SH-SY5Y (cell line): ENCODE measurements around the gene ODF2.

Experiments used
- GATA2 ChIP-seq: IDR thresholded peaks from 2 replicates; pipeline ENCODE4 v1.6.1; 2011; ENCODE audit warnings: mild to moderate bottlenecking, low read depth, low read length
- GATA3 ChIP-seq: IDR thresholded peaks from 2 replicates; pipeline ENCODE4 v1.6.1; 2011; ENCODE audit warnings: low read depth, mild to moderate bottlenecking, low read length, moderate library complexity

Gene ODF2

DNA sequence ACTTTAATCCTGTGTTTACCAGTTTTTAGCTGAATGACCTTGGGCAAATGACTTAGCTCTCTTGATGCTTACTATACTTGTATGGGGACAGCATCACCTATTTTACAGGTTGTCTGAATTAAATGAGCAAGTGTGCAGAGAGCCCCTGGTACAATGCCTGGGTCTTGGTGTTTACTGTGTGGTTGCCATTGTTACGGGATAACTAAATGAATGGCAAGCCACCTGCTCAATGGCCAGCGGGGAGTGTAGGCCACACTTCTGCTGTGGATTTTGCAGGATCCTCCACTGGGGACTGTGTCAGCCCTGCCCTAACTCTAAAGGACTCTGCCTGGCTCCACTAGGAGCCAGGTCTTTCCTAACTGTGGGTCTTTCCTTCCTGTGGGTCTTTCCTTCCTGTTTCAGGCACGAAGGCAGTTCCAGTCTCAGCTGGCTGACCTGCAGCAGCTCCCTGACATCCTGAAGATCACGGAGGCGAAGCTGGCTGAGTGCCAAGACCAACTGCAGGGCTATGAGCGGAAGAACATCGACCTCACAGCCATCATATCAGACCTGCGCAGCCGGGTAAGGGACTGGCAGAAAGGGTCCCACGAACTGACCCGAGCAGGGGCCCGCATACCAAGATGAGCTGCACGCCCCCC is 38.4 kb downstream of the ODF2 start:
- TF ChIP-seq GATA2 (no peak), GATA3 (no peak)

GRCh38 chr9:128494746-128495129 is 38.9 kb downstream of the ODF2 start:
- TF ChIP-seq GATA2 (no peak), GATA3 (no peak)

DNA sequence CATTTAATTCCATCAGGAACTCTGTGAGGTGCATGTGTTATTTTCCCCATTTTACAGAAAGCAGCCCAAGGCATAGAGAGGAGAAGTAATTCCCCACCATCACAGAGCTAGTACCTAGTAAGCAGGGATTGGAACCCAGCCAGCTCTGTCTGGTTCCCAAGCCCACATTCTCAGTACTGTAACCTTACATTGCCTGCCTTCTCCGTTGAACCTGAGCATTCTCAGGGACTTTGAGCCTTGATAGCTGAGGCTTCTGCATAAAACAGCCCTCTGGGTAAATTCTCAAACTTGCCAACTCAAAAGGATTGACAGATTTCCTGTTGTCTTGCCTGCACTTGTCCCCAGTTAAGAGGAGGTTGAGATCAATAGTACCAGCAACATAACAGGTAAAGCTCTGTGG is 39.5 kb downstream of the ODF2 start:
- TF ChIP-seq GATA3: no peak
- TF ChIP-seq GATA2: no peak

DNA sequence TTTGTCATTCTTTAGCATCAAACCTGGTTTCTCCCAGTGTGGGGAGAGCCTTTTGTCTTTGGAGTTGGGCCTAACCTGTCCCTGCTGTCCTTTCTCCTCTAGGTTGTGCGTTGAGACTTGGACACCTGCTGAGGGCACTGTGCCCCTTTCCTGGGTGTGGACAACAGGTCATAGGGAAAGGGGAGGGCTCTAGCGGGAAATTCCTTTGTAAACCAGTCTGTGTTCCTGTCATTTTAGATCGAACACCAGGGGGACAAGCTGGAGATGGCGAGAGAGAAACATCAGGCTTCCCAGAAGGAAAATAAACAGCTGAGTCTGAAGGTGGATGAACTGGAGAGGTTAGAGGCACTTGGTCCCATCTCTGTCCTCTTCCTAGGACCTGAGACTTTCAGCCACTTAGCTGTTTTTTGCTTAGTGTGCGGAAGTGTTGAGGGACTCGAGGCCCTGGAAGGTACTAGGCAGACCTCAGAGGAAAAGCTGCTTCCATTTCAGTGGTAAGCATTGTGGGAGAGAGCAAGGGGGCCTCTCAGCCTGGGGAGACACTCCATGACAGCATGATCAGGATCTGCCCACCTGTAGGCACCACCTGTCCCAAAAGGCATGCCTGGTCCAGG is 40.1 kb downstream of the ODF2 start:
- TF ChIP-seq GATA2 (no peak), GATA3 (no peak)

- no peak for TF ChIP-seq GATA2
- TF ChIP-seq GATA3: no peak
Observed at GRCh38 chr9:128497824-128498610, 42.2 kb downstream of the ODF2 start.

DNA sequence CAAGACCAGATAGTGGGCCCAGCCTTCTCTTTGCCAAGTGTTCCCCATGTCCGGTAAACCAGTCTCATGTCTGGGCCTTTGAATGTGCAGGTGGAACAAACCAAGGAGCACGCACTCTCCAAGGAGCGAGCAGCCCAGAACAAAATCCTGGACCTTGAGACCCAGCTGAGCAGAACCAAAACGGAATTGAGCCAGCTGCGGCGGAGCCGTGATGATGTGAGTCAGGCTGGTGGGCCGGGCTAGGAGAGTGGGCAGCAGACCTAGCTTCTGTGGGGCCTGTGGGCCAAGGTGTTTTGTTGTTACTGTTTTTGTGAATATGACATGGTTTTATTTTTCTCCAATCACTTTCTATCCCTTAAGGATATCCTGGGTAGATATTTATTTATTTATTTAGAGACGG is 43.1 kb downstream of the ODF2 start:
- TF ChIP-seq GATA3: no peak
- TF ChIP-seq GATA2: no peak

DNA sequence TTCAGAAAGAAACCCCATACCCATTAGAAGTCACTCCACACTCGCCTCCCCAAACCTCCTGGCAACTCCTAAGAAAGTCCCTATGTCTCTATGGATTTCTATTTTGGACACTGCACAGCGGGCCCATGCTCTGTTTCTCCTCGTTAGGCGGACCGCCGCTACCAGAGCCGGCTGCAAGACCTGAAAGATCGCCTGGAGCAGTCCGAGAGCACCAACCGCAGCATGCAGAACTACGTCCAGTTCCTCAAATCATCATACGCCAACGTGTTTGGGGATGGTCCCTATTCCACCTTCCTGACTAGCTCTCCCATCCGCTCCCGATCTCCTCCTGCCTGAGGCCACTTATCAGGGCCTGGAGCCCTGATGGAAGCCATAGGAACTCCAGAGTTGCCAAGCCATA is 44.1 kb downstream of the ODF2 start:
- TF ChIP-seq GATA3: no peak
- TF ChIP-seq GATA2: no peak

DNA sequence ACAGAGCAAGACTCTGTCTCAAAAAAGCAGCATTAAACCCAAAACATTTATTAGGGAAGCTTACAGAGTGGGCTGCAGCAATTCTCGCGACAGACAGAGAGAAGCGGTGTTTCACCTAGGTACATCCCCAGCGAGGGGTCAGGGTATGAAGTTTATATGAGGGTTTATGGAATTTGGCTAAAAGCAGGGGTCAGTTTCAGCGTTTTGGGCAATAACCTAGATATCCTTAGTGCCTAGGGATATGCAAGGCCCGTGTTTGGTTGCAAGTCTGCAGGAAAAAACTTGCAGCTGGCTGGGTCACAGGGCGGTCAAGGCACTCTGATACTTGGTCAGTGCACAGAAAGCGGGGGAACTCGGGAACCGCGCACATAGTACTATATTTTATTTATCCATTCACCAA is 48.1 kb downstream of the ODF2 start:
- TF ChIP-seq GATA2 (no peak), GATA3 (no peak)

DNA sequence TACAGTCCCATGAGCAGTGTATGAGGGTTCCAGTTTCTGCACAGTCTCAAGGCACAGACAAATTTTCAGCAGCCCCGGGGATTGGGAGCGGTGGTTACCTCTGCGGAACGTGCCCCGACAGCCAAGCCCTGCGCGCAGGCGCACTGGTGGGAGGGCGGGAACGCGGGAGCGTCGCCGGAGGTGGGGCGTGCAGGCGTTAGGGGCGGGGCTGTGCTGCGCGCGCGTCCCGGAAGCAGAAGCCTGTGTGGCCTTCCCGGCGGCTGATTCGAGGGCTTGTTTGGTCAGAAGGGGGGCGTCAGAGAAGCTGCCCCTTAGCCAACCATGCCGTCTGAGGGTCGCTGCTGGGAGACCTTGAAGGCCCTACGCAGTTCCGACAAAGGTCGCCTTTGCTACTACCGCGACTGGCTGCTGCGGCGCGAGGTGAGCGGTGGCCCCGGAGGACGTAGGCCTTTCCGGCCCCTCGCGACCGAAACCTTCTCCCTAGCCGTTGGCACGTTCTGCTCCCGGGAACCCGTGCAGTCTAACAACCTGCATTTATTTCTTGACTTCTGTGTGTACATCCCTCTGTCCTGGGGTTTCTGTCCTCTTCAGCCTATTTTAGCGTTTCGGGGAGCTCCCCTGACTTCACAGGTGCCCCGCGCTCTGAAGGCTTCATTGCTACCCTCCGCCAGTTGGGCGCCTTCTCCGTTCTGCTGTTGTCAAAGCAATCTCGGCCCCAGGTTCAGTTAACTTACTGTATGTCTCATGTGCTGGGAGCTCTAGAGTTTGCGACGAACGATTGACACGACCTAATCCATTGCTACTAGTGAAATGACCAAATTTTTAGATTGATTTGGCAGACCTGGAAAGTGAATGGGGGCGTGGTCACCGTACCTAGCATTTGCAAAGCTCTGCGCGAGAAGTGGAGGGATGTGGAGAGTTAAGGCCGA is 48.9 kb downstream of the ODF2 start, which contains the start of gene GLE1:
Gene GLE1, plus strand, starts transcription at position 235 of the 929 bp plus-strand sequence. Its CDS starts 87 bp downstream, at position 322.
- TF ChIP-seq GATA3 (no peak), GATA2 (no peak)

GRCh38 chr9:128505414-128505765 is 49.6 kb downstream of the ODF2 start:
- TF ChIP-seq GATA2 (no peak), GATA3 (no peak)

DNA sequence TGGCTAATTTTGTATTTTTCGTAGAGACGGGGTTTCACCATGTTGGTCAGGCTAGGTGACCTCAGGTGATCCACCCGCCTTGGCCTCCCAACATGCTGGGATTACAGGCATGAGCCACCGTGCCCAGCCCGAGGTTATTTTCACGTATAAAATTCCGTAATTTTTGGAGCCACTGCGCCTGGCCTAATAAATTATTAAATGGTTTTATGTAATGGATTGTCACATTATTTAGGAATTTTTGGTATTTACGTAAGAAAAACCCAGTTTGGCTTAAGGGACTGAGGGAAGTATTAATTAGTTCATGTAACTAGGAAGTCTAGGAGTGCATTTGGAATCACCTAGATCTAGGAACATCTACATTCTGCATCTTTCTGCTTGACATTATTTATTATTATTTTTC is 57.0 kb downstream of the ODF2 start:
- TF ChIP-seq GATA3: no peak
- no peak for TF ChIP-seq GATA2

- TF ChIP-seq GATA2 (no peak), GATA3 (no peak)
Observed at GRCh38 chr9:128521956-128522355, 66.2 kb downstream of the ODF2 start.

DNA sequence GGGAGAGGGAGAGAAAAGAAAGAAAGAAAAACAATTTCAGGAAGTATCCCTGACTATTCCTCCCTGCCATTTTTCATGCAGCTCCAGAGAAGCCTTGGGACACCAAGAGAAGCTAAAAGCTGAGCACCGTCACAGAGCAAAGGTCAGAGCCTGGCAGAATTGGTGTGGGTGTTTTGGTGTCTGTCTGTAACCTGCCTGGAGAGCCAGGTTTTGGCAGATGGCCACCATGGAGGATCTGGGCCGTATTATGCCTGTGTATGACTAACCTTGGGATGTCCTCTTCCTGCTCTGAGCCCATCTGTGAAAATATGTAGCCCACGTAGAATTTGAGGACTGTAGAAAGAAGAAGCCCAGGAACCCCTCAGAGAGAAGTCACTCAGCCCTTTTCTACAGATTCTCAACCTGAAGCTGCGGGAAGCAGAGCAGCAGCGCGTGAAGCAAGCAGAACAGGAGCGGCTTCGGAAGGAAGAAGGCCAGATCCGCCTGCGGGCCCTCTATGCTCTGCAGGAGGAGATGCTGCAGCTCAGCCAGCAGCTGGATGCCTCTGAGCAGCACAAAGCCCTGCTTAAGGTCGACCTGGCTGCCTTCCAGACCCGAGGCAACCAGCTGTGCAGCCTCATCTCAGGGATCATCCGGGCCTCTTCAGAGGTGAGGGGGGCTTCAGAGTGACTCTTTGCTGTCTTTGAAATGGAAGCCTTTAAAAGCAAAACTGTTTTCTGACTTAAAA is 67.6 kb downstream of the ODF2 start:
- TF ChIP-seq GATA2 (0 out of 2 replicates have a peak, but pooled peaks have one; percentile 29), GATA3 (no peak)
